GM19438 (cell line): Measurements from ENCODE around the gene PRDX2.
"Not testable (repeated sequence)": the region's sequence is repeated elsewhere in the genome, so short reads cannot be mapped to it uniquely, and the experiment has no call there.

Experiments used
- ATAC-seq: cut with Tn5 transposase; IDR thresholded peaks from one replicate; pipeline ENCODE4 v1.9.1; 2021; ENCODE audit warnings: low read depth; ENCODE audit not compliant: unreplicated experiment

PRDX2 gene

GRCh38 chr19:12828494-12828893 lies 26.9 kb upstream of the PRDX2 start:
- no peak for ATAC-seq

- ATAC-seq = no peak
These were observed 23.9 kb upstream of the PRDX2 start for GRCh38 chr19:12825254-12826131.

DNA sequence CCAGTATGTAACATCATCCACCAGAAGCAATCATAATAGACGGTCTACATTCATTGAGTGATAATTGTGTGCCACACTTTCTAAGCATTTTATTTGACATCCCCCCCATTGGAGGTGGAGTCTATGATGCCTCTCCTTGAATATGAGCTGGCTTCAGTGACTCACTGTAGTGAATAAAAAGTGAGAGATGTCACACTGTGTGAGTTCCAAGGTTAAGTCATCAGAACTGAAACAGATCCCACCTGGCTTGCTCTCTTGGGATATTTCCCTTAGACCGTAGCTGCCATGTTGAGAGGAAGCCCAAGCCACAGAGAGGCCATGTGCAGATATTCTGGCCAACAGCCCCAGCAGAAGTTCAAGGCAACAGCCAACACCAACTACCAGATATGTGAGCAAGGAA lies 20.2 kb upstream of the PRDX2 start:
- ATAC-seq = no peak

DNA sequence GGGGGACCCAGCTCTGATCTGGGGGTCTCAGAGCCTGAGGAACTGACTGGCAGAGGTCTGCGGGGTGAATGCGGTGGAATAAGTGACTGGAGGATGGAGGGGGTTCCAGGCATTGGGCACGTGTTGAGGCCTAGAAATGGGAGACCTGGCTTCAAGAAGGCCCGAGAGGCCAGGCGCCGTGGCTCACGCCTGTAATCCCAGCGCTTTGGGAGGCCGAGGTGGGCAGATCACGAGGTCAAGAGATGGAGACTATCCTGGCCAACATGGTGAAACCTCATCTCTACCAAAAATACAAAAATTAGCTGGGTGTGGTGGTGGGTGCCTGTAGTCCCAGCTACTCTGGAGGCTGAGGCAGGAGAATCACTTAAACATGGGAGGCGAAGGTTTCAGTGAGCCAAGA lies 16.2 kb upstream of the PRDX2 start:
- not testable (repeated sequence) for ATAC-seq

DNA sequence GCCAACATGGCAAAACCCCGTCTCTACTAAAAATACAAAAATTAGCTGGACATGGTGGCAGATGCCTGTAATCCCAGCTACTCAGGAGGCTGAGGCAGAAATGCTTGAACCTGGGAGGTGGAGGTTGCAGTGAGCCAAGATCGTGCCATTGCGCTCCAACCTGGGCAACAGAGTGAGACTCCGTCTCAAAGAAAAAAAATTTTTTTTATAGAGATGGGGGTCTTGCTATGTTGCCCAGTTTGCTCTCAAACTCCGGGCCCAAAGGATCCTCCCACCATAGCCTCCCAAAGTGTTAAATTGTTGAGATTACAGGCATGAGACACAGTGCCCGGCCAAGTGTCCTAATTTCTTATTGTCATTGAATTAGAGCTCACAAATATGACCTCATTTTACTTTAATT lies 15.6 kb upstream of the PRDX2 start:
- not testable (repeated sequence) for ATAC-seq

DNA sequence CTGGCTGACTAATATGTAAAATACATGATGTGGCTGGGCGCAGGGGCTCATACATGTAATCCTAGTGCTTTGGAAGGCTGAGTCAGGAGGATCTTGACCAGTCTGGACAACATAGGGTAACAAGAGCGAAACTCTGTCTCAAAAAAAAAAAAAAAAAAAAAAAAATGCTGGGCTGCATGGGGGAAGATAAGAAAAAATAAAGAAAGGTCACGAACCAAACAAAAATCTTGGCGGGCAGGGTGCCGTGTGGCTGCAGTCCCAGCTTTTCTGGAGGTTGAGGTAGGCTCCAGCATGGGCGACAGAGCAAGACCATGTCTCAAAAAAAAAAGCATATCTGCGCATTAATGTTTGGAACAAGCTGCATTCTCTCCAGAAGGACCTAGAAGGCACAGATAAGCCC lies 13.5 kb upstream of the PRDX2 start:
- no peak for ATAC-seq

- peak; percentile 60 for ATAC-seq
These were observed 4.9 kb upstream of the PRDX2 start, which contains the start of gene RNASEH2A for GRCh38 chr19:12806242-12807081. Gene RNASEH2A (plus strand): TSS chr19:12806584. CDS start chr19:12806674, 90 bp downstream.

- ATAC-seq = no peak
These were observed 2.5 kb upstream of the PRDX2 start for GRCh38 chr19:12804051-12804450.

DNA sequence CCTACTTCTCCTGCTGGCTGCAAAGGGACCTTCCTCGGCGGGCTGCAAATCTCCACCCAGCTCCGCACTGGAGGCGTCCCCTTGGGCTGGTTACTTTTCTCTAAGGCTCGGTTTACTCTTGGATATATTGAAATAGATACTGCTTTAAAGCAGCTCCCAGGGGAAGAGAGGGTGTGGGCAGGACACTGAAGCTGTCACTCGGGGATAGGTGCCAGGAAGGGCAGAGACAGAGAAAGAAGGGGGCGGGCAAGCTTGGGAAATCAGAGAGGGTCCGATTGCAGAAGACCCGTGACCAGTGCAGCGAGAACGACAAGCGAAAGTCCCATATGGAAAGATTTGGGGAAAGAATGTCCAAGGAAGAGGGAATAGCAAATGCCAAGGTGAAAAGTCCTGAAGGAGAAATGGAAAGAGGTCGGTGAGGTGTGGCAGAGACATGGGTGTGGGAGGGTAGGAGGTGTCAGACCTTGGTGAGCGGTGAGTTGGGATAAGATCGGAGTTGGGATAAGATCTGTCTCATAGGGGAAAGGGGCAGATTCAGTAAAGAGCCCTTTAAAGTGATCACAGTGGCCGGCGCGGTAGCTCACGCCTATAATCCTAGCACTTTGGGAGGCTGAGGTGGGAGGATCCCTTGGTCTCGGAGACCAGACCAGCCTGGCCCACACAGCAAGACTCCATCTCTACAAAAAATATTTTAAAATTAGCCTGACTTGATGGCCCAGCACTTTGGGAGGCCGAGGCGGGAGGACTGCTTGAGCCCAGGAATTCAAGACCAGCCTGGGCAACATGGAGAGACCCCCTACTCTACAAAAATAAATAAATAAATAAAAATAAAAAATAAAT lies 887 bp upstream of the PRDX2 start:
- no peak for ATAC-seq

GRCh38 chr19:12800923-12801465 lies 606 bp downstream of the PRDX2 start:
- ATAC-seq = no peak

- no peak for ATAC-seq
These were observed 1.2 kb downstream of the PRDX2 start for GRCh38 chr19:12800466-12800770.

DNA sequence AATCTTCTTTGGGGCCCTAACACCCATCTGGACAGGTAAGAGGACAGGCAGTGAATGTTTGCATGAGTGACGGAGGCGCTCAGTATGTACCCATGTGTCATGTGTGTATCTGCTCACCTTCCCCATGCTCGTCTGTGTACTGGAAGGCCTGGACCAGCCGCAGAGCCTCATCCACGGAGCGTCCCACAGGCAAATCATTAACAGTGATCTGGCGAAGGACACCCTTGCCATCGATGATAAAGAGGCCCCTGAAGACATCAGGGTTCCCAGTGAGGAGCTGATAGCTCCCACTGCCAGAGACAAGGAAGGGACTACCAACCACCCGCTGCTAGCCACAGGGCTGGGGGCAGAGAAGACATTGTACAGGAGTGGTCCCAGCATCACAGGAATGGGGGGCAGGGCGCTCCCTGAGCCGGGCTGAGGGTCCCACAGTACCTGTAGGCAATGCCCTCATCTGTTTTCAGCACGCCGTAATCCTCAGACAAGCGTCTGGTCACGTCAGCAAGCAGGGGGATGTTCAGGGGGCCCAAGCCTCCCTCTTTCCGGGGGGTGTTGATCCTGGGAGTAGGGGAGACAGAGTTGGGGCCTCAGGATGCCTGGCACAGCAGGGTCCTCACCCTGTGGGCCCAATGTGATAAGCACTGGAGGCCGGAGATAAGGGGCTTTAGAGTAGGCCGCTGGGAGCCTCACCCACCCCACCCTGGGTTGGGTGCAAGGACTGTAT lies 1.7 kb downstream of the PRDX2 start:
- ATAC-seq = no peak

DNA sequence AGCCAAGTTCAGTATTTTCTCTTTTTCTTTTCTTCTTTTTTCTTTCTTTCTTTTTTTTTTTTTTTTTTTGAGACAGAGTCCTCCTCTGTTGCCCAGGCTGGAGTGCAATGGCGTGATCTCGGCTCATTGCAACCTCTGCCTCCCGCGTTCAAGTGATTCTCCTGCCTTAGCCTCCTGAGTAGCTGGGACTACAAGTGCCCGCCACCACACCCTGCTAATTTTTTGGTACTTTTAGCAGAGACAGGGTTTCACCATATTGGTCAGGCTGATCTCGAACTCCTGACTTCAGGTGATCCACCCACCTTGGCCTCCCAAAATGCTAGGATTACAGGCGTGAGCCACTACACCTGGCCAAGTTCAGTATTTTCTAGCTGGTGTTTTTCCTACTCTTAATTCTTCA lies 4.0 kb downstream of the PRDX2 start:
- ATAC-seq = not testable (repeated sequence)

DNA sequence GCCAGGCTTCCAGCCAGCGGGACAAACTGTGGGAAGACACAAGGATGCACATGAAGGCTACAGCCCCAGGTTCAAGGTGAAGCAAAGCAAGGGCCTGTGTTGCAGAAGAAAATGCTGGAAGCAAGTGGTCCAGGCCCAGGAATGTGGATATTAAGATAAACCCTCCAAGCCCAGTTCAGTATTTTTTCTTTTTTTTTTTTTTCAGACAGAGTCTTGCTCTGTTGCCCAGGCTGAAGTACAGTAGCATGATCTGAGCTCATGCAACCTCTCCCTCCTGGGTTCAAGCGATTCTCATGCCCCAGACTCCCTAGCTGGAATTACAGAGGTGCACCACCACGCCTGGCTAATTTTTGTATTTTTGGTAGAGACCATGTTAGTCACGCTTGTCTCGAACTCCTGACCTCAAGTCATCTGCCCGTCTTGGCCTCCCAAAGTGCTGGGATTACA lies 4.4 kb downstream of the PRDX2 start:
- ATAC-seq = no peak

GRCh38 chr19:12796146-12797071 lies 5.2 kb downstream of the PRDX2 start:
- no peak for ATAC-seq

DNA sequence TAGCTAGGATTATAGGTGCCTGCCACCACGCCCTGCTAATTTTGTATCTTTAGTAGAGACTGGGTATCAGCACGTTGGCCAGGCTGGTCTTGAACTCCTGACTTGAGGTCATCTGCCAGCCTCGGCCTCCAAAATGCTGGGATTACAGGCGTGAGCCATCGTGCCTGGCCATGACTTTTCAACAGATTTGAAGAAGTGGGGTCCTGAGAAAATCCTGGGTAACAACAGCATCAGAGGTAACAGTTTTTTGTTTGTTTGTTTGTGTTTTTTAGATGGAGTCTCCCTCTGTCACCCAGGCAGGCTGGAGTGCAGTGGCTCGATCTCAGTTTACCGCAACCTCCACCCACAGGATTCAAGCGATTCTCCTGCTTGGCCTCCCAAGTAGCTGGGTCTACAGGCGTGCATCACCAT lies 6.6 kb downstream of the PRDX2 start:
- no peak for ATAC-seq

- ATAC-seq = no peak
These were observed 7.2 kb downstream of the PRDX2 start for GRCh38 chr19:12794196-12794941.
